ENCODE results near the gene CEMIP. TPM values are rescaled to one million over a fixed set of nuclear protein-coding genes. Genes with fewer than 3 reads are reported as not detected.

CEMIP gene
- total and polyA plus RNA-seq, 2 of the 13 experiments (the other 11 are each of a cell fraction or from before 2014, with no cell fraction given): 4.3 to 28.5 TPM

DNA sequence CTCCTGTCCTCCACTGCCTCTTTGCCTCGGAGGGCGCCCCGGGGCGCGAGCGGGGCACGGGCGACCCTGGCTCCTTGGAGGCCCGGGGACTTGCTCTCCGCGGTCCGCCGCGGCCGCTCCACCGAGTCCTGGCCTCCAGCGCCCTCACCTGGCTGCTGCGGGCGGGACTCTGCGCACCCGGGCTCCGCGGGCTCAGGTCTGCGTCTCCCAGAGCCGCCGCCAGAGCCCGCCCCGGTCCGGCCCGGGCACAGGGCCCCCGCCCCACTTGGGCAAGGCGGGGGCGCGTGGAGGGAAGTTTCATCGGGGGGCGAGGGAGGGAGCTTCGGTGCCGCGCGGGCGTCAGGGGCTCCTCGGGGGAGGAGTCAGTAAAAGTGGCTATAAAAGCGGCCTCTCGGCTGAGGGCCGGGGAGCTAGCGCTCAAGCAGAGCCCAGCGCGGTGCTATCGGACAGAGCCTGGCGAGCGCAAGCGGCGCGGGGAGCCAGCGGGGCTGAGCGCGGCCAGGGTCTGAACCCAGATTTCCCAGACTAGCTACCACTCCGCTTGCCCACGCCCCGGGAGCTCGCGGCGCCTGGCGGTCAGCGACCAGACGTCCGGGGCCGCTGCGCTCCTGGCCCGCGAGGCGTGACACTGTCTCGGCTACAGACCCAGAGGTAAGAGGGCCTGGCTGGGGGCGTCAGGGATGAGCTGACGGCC is at the start of gene CEMIP (continued):
- TF ChIP-seq REL (CRISPR knock-in tag; conservative IDR thresholded peaks at IDR 0.05) (no peak), U2AF1 (optimal IDR thresholded peaks at IDR 0.05; ENCODE audit: low read depth, low read length) (no peak), HOXA3 (CRISPR knock-in tag; IDR thresholded peaks at IDR 0.05) (peak; percentile 53; the same call in 1 of the 2 replicates), ZNF563 (CRISPR knock-in tag; IDR thresholded peaks at IDR 0.05) (0 out of 2 replicates have a peak, but pooled peaks have one; percentile 28), ISX (CRISPR knock-in tag; conservative IDR thresholded peaks at IDR 0.05) (0 out of 2 replicates have a peak, but pooled peaks have one; percentile 57), ZNF652 (CRISPR knock-in tag; IDR thresholded peaks at IDR 0.05; ENCODE audit: borderline replicate concordance, low read depth) (no peak), FOXP1 (IDR thresholded peaks at IDR 0.05) (no peak), FOXP1 (CRISPR knock-in tag; IDR thresholded peaks at IDR 0.05) (no peak), KAT8 (CRISPR knock-in tag; IDR thresholded peaks at IDR 0.05) (no peak)
- TF ChIP-seq, protein P1, sequence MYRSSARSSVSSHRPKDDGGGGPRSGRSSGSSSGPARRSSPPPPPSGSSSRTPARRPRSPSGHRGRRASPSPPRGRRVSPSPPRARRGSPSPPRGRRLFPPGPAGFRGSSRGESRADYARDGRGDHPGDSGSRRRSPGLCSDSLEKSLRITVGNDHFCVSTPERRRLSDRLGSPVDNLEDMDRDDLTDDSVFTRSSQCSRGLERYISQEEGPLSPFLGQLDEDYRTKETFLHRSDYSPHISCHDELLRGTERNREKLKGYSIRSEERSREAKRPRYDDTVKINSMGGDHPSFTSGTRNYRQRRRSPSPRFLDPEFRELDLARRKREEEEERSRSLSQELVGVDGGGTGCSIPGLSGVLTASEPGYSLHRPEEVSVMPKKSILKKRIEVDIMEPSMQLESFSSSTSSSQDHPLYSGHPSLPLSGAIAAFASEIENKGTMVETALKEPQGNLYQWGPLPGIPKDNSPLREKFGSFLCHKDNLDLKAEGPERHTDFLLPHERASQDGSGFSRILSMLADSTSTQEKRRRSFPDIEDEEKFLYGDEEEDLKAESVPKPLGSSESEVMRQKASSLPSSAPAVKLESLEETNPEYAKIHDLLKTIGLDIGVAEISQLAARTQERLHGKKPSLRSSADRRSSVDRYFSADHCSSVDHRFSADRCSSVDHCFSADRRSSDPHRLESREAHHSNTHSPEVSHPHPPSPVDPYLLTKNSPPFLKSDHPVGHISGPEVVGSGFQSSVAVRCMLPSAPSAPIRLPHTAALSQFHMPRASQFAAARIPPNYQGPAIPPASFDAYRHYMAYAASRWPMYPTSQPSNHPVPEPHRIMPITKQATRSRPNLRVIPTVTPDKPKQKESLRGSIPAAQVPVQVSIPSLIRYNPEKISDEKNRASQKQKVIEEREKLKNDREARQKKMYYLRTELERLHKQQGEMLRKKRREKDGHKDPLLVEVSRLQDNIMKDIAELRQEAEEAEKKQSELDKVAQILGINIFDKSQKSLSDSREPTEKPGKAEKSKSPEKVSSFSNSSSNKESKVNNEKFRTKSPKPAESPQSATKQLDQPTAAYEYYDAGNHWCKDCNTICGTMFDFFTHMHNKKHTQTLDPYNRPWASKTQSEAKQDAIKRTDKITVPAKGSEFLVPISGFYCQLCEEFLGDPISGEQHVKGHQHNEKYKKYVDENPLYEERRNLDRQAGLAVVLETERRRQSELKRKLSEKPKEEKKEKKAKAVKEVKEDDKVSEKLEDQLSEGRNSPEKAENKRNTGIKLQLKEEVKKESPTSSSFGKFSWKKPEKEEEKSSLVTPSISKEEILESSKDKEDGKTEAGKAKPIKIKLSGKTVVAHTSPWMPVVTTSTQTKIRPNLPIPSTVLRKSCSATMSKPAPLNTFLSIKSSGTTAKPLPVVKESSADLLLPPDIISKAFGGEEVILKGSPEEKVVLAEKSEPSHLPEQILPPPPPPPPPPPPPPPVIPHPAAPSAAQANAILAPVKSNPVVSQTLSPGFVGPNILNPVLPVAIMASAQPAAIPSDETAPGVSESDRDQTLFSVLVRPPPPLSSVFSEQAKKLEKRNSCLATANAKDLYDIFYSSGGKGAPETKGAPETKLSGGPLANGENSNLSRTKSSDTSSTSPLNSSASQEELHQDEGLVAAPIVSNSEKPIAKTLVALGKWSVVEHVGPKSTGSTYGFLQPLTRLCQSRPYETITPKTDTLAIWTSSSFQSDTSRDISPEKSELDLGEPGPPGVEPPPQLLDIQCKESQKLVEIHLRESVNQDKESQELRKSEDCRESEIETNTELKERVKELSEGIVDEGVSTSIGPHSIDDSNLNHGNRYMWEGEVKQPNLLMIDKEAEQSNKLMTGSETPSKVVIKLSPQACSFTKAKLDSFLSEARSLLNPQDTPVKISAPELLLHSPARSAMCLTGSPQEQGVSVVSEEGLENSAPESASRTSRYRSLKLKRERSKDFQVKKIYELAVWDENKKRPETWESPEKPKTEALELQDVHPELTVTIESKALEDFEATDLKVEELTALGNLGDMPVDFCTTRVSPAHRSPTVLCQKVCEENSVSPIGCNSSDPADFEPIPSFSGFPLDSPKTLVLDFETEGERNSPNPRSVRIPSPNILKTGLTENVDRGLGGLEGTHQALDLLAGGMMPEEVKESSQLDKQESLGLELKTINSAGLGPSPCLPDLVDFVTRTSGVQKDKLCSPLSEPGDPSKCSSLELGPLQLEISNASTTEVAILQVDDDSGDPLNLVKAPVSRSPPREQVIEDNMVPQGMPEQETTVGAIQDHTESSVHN (CRISPR knock-in tag; IDR thresholded peaks at IDR 0.05): no peak
- TF ChIP-seq, protein P2, sequence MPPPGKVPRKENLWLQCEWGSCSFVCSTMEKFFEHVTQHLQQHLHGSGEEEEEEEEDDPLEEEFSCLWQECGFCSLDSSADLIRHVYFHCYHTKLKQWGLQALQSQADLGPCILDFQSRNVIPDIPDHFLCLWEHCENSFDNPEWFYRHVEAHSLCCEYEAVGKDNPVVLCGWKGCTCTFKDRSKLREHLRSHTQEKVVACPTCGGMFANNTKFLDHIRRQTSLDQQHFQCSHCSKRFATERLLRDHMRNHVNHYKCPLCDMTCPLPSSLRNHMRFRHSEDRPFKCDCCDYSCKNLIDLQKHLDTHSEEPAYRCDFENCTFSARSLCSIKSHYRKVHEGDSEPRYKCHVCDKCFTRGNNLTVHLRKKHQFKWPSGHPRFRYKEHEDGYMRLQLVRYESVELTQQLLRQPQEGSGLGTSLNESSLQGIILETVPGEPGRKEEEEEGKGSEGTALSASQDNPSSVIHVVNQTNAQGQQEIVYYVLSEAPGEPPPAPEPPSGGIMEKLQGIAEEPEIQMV (CRISPR knock-in tag; IDR thresholded peaks at IDR 0.05; ENCODE audit: low read depth): peak; percentile 96
- TF ChIP-seq, protein P3, sequence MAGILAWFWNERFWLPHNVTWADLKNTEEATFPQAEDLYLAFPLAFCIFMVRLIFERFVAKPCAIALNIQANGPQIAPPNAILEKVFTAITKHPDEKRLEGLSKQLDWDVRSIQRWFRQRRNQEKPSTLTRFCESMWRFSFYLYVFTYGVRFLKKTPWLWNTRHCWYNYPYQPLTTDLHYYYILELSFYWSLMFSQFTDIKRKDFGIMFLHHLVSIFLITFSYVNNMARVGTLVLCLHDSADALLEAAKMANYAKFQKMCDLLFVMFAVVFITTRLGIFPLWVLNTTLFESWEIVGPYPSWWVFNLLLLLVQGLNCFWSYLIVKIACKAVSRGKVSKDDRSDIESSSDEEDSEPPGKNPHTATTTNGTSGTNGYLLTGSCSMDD (CRISPR knock-in tag; IDR thresholded peaks at IDR 0.05): no peak
- TF ChIP-seq, protein P4, sequence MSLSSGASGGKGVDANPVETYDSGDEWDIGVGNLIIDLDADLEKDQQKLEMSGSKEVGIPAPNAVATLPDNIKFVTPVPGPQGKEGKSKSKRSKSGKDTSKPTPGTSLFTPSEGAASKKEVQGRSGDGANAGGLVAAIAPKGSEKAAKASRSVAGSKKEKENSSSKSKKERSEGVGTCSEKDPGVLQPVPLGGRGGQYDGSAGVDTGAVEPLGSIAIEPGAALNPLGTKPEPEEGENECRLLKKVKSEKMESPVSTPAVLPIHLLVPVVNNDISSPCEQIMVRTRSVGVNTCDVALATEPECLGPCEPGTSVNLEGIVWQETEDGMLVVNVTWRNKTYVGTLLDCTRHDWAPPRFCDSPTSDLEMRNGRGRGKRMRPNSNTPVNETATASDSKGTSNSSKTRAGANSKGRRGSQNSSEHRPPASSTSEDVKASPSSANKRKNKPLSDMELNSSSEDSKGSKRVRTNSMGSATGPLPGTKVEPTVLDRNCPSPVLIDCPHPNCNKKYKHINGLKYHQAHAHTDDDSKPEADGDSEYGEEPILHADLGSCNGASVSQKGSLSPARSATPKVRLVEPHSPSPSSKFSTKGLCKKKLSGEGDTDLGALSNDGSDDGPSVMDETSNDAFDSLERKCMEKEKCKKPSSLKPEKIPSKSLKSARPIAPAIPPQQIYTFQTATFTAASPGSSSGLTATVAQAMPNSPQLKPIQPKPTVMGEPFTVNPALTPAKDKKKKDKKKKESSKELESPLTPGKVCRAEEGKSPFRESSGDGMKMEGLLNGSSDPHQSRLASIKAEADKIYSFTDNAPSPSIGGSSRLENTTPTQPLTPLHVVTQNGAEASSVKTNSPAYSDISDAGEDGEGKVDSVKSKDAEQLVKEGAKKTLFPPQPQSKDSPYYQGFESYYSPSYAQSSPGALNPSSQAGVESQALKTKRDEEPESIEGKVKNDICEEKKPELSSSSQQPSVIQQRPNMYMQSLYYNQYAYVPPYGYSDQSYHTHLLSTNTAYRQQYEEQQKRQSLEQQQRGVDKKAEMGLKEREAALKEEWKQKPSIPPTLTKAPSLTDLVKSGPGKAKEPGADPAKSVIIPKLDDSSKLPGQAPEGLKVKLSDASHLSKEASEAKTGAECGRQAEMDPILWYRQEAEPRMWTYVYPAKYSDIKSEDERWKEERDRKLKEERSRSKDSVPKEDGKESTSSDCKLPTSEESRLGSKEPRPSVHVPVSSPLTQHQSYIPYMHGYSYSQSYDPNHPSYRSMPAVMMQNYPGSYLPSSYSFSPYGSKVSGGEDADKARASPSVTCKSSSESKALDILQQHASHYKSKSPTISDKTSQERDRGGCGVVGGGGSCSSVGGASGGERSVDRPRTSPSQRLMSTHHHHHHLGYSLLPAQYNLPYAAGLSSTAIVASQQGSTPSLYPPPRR (CRISPR knock-in tag; IDR thresholded peaks at IDR 0.05; ENCODE audit: borderline replicate concordance): no peak
